ENCODE data around the gene AFMID. TPM values are rescaled to one million over a fixed set of nuclear protein-coding genes. Genes with fewer than 3 reads are reported as not detected.

The AFMID gene
- total and polyA plus RNA-seq, 2 experiments from 2014 or later = 38.0 to 47.5 TPM

GRCh38 chr17:78252111-78252634, 65.0 kb downstream of the AFMID start:
- Mint-ChIP-seq H3K27ac (peak overlapping the region; percentile 74; the same call in 1 of the 2 replicates), H3K9me3 (no peaks in the 10 kb centered on the region), H3K4me1 (peaks cover 33% of the 10 kb centered on the region), H3K36me3 (ENCODE audit: low read depth) (no peaks in the 10 kb centered on the region), H3K4me3 (no peak overlapping the region), H3K27me3 (ENCODE audit: insufficient read depth, low read depth, poor library complexity) (peaks cover 17% of the 10 kb centered on the region)
- Histone ChIP-seq H3K36me3 (ENCODE audit: insufficient read depth) (no peaks in the 10 kb centered on the region), H3K9me2 (ENCODE audit: insufficient read depth) (no peaks in the 10 kb centered on the region), H3K79me2 (replicated peaks; ENCODE audit: insufficient read depth) (no peaks in the 10 kb centered on the region), H3K27ac (ENCODE audit: low read depth) (no peak overlapping the region), H3K27me3 (ENCODE audit: insufficient read depth) (no peaks in the 10 kb centered on the region), H3K4me3 (no peak overlapping the region), H4K20me1 (replicated peaks; ENCODE audit: insufficient read depth) (no peaks in the 10 kb centered on the region), H3F3A (replicated peaks; ENCODE audit: low read depth) (peaks cover 7% of the 10 kb centered on the region), H3K4me2 (no peak overlapping the region), H2AFZ (no peak overlapping the region), H3K4me1 (ENCODE audit: insufficient read depth) (peaks cover 12% of the 10 kb centered on the region)
- no peak for ATAC-seq
- DNase-seq (ENCODE audit: low spot score) = no peak
- no peak for TF ChIP-seq ETS1 (IDR thresholded peaks at IDR 0.05)
- TF ChIP-seq ZNF331 (CRISPR knock-in tag; IDR thresholded peaks at IDR 0.05; ENCODE audit: low read depth) = no peak
- TF ChIP-seq CTCF (conservative IDR thresholded peaks at IDR 0.05; ENCODE audit: low read depth in 2 of 2) = no peak
- no peak for TF ChIP-seq NANOG (IDR thresholded peaks at IDR 0.05; ENCODE audit: borderline replicate concordance)
- TF ChIP-seq REST (IDR thresholded peaks at IDR 0.05; ENCODE audit: unreplicated experiment) = no peak
- TF ChIP-seq ZNF462 (CRISPR knock-in tag; IDR thresholded peaks at IDR 0.05) = no peak
- no peak for TF ChIP-seq STAT1 (IDR thresholded peaks at IDR 0.05; ENCODE audit: unreplicated experiment)
- no peak for TF ChIP-seq ZNF114 (CRISPR knock-in tag; IDR thresholded peaks at IDR 0.05)
- no peak for TF ChIP-seq POLR2AphosphoS5 (IDR thresholded peaks at IDR 0.05; ENCODE audit: low read depth)
- no peak for TF ChIP-seq EZH2 (IDR thresholded peaks at IDR 0.05; ENCODE audit: low read depth, unreplicated experiment)
